IPS-NIHi11 (cell line): ENCODE measurements around the gene ARHGAP31.

Experiments
- DNase-seq: peaks from one replicate; pipeline ENCODE4 v3.0.0; 2012; ENCODE audit warnings: mixed read lengths, low spot score

ARHGAP31 gene

GRCh38 chr3:119443179-119443578 lies 149.0 kb downstream of the ARHGAP31 start:
- DNase-seq, result no peak

DNA sequence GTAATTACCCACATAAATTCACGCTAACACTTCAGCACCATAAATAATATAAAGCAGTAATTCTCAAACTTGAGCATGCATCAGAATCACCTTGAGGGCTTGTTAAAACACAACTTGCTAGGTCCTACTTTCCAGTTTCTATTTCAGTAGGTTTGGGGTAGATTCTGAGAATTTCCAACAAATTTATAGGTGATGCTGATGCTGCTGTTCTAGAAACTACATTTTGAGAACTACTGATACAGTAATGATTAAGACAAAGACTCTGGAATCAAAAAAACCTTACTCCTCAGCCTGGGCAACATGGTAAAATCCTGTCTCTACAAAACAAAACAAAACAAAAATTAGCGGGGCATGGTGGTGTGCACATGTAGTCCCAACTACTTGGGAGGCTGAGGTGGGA lies 150.4 kb downstream of the ARHGAP31 start:
- DNase-seq, result no peak

DNA sequence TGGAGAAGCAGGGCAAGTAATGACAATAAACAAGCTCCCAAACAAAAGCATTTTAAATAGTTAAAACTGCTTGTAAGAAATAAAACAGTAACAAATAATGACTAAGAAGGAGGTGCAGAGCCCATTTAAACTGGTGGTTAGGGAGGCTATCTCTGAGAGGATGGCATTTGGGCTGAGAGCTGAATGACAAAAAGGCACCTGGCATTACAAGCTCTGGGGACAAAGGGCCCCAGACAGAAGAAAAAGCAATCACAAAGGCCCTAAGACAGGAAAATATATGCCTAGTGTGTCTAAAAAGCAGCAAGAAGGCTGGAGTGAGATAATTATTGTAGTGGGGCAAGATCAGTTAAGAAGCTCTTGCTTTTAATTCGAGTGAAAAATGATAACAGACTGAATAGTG lies 159.6 kb downstream of the ARHGAP31 start:
- DNase-seq, result no peak

DNA sequence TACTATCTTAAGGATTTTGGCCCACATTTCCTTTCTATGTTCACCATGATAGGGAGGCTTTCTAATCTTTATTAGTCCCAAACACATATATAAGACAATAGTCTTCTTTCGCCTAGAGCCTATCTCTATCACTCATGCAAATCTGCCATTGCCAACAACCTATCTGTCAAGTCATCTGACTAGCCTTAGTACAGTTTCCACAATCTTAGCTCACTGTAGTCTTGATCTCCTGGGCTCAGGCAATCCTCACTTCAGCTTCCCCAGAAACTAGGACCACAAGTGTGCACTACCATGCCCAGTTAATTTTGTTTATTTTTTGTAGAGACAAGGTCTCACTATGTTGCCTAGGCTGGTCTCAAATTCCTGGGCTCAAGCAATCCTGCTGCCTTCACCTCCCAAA lies 162.3 kb downstream of the ARHGAP31 start:
- no peak for DNase-seq

DNA sequence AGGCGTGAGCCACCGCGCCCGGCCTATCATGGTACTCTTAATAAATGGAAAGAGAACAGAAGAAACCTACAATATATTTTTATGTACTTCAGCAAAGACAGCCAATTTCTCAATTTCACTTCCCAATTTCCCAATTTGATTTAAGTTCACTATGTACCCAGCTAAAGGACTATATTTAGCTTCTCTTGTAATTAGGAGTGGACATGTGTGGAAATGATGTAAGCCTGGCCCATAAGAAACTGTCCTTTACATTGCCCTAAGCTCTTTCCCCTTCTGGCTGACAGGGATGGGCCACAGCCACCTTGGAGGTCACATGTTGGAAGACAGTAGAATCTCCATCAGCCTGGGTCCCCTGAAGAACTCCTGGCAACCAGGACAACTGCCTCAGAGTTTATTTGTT lies 163.1 kb downstream of the ARHGAP31 start:
- DNase-seq, result no peak

DNA sequence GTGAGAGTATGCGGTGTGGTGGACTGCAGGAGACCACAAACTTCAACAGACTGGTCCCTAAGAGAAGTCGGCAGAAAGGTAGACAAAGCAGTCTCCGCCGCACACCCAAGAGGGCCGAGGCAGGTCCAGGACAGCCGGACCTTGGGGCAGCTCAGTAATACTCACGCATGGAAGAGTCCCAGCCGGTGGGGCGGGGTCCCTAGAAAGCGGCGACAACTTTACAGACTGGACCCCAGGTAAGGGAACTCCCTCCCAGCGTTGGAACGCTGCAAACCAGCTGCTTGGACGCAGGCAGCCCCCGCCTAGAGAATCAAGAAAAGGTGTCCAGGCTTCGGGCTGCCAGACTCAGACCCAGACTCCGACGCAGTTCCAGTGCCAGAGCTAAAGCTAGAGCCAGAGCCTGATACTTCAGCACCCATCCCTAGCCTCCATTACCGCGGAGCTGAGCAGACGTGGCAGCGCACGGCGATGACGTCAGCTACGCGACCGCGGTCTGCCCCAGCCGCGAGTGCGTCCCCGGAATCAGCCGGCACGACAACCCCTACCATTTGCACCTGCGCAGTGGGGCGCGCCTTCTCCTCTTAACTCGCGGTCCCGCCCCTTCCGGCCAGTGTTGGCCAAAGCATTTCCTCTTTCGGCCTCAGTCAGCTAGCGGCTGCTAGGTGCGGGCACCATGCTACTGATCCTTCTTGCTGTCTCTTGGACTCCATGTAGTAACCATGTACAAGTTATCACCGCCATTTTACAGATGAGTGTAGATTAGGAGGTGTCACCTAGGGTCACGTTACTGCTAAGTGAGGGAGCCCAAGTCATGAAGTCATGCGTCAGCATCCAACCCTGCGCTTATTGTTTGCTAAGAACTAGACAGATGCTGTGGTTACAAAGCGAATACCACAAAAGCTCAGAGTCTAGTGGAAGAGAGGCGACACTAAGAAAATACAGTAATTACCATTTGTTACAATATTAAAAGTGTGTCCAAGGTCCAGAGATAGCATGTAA lies 169.3 kb downstream of the ARHGAP31 start, which contains the start of gene TMEM39A:
TMEM39A (minus strand) TSS at position 445 of the 999 bp plus-strand sequence. CDS start 1,541 bp downstream, outside the sequence.
- DNase-seq, result peak; percentile 100

DNA sequence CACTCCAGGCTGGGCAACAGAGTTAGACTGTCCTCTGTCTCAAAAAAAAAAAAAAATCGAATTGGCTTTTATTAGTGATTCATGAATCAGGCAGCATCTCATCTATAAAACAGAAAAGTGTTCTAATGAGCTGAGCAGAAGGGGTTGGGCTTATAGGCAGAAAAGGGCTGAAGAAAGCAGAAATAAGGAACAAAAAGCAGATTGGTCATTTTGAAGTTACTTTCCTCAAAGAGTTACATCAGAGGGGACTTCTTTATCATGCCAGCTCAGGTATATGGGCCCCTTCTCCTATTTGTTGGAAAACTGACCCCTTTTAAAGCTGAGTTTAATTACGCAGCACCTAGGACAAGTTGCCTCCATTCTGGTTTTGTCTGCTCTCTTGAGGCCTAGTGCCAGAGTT lies 173.9 kb downstream of the ARHGAP31 start:
- no peak for DNase-seq

DNA sequence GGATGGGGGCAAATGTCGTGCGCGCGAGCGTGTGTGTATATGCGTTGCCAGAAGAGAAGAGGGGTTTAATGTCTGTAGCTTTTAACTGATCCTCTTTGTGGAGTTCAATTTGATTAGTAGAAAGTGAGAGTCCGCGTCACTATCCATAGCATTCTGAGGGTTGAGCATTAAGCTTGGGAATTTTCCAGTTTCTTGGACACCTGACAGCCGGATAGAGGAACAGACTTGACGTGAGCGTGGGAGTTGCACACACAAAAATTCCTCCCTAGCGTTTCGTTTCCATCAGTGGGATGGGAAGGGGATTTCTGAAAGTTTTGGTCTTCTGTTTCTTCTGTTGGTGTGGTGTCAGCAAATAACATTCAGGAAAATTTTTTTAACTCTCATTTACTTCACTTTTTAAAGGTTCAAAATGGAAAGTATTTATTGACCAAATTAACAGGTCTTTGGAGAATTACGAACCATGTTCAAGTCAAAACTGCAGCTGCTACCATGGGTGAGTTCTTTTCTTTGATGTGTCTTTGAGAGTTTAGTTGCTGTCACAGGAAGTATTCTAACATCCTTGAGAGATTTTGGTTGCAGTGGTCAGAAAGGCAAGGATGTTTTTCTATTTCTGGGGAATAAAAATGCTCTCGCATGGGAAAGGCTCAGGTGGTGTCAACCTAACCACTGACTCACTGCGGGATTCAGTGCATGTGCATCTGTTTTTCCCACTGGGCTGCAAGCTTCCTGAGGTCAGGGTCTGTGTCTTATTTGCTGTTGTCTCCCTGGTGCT lies 175.4 kb downstream of the ARHGAP31 start:
- no peak for DNase-seq
